ENCODE measurements around the gene HDDC2.
A peak's percentile ranks its signal among the peaks of the same experiment; 100 is the strongest.

The HDDC2 gene, protein sequence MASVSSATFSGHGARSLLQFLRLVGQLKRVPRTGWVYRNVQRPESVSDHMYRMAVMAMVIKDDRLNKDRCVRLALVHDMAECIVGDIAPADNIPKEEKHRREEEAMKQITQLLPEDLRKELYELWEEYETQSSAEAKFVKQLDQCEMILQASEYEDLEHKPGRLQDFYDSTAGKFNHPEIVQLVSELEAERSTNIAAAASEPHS

GRCh38 chr6:125301435-125302391 lies at the start of gene HDDC2:
TSS of gene HDDC2 (minus strand) at chr6:125301967. CDS start at chr6:125301932, 35 bp downstream.
- peak; percentile 27 for DNase-seq (ENCODE audit: low read depth)
- peak within 1 kb of the TSS; percentile 72 for H3K4me3 ChIP-seq (ENCODE audit: low read depth, low read length)

DNA sequence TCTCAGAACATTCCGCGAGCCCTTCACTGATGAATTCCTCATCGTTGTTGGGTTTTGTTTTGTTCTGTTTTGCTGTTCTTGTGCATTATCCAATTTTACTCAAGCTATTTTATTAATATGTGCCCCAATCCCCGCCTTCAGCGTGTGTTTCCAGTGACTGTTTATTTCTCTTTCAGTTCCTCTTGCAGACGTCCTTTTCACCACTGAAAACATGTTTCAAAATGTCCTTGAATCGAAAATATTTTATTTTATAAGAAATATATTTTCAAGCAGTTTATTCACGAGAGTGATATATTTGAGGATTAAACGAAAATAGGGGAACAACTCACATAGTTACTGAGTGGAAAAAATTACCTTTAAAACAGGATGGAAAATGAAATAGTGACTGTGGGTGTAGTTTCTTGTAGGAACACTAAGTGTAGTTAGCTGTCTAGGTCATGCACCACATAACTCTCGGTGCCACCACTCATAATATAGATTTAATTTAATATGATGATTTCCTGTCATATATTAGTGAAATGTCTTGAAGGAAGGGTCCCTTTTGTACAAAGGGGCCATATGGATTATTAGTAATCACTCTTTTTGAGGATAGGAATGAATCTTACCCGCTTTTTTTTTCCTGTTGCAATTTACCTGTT lies 45.3 kb upstream of the HDDC2 start:
- no peak overlapping the region for H3K4me3 ChIP-seq (ENCODE audit: low read depth, low read length)
- DNase-seq (ENCODE audit: low read depth), result no peak

DNA sequence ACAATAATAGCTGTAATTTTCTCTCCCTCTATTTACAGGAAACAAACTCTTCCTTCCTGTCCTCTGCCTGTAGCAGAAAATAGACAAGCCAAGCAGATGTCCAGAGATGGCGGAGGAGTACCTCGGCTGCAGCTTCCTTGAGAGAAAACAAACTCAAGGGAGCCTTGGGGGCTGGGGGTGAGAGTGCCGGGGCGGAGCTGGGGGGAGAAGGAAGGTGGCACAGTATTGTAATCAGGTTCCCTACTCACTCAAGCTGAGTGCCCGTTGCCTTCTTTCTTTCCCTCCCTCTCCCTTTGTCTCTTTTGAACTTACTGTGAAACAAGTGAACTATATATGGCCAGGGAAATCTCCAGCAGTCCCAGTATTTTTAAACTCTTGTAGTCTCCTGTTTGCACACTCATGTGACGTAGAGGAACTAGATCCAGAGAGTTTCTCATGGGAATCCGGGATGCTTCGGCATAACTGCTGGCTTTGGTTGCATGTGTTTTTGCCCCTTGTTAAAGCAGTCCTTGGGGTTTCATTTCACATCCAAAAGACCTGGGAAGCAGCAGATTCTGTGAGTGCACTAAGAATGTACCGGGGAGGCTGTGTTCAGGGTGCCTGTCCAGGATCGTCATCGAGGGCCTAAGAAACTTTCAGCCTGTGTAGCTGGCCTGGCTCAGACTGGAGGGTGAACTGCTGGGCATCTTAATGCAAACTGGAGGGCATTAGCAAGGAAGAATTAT lies 44.6 kb upstream of the HDDC2 start:
- no peak overlapping the region for H3K4me3 ChIP-seq (ENCODE audit: low read depth, low read length)

DNA sequence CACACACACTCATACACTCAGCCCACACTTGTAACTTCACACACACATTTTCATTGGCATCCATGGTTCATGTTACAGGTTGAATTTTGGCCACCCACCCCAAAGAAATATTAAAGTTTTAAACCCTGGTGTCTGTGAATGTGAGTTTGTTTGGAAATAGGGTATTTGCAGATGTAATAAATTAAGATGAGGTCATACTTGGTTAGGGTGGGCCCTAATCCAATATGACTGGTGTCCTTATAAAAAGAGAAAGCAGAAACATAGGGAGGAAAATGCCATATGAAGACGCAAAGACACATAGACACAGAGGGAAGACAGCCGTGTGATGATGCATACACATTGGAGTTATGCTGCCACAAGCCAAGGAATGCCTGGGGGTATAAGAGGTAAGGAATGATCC lies 39.7 kb upstream of the HDDC2 start:
- no peak overlapping the region for H3K4me3 ChIP-seq (ENCODE audit: low read depth, low read length)
- DNase-seq (ENCODE audit: low read depth), result no peak

More for the DNA sequence above, 44.6 kb upstream of the HDDC2 start:
- DNase-seq (ENCODE audit: low read depth), result no peak

DNA sequence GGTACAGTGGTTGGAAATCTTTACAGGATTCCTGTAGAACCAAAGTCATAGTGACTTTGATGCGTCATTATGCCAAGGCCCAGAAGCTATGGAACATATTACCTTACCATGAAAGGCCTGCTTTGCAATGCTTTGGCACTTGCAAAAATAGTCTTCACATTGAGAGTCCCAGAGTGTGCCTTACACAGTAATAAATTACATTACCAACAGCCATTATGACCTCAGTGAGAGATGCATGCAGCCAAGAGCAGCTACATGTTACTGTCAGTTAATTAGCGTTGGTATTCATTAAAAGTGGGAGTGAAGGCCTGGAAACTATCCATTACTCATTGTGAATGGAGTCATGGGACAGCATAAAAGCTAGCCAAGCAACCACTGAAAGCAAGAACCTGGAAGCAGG lies 39.2 kb upstream of the HDDC2 start:
- H3K4me3 ChIP-seq (ENCODE audit: low read depth, low read length), result no peak overlapping the region
- DNase-seq (ENCODE audit: low read depth), result no peak

- H3K4me3 ChIP-seq (ENCODE audit: low read depth, low read length), result no peak overlapping the region
- DNase-seq (ENCODE audit: low read depth), result no peak
Measured at GRCh38 chr6:125340175-125340835, 38.5 kb upstream of the HDDC2 start.

GRCh38 chr6:125339653-125340052 lies 37.9 kb upstream of the HDDC2 start:
- H3K4me3 ChIP-seq (ENCODE audit: low read depth, low read length), result no peak overlapping the region
- no peak for DNase-seq (ENCODE audit: low read depth)

GRCh38 chr6:125338381-125338780 lies 36.6 kb upstream of the HDDC2 start:
- no peak for DNase-seq (ENCODE audit: low read depth)
- H3K4me3 ChIP-seq (ENCODE audit: low read depth, low read length), result no peak overlapping the region

- H3K4me3 ChIP-seq (ENCODE audit: low read depth, low read length), result no peak overlapping the region
- DNase-seq (ENCODE audit: low read depth), result no peak
Measured at GRCh38 chr6:125337706-125338105, 35.9 kb upstream of the HDDC2 start.

DNA sequence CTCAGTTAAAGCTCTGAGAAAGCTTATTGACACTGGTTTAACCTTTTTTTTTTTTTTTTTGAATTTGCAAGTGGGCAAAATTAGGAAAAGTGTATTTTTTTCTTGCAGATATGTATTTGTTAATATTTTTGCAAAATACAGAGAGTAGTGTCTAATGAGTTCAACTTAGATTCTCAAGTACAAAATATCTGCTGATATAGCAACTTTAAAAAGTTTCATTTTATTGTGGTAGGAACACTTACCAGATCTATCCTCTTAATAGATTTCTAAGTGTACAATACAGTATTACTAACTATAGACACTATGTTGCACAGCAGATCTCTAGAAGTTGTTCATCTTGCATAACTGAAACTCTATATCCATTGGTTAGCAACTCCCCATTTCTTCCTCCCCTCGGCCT lies 30.9 kb upstream of the HDDC2 start:
- no peak overlapping the region for H3K4me3 ChIP-seq (ENCODE audit: low read depth, low read length)
- no peak for DNase-seq (ENCODE audit: low read depth)

GRCh38 chr6:125325586-125325985 lies 23.8 kb upstream of the HDDC2 start:
- no peak for DNase-seq (ENCODE audit: low read depth)
- no peak overlapping the region for H3K4me3 ChIP-seq (ENCODE audit: low read depth, low read length)

DNA sequence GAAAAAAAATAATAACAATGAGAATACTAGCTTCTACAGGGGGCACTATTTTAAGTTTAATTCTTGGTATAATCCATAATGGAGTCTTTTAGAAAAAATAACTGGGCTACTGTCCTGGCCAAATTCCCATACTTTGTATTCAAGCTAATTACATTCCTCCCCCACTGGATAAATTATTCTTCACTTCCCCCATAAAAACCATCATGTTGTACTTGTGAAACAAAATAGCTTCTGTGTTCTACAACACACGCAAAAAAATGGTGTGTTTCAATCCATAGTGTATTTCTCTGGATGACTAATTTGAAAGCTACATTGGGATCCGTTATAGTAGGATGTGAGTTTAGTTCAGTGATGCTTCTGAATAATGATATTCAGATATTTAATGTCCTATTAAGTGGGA lies 21.6 kb upstream of the HDDC2 start:
- H3K4me3 ChIP-seq (ENCODE audit: low read depth, low read length), result no peak overlapping the region
- no peak for DNase-seq (ENCODE audit: low read depth)

- no peak overlapping the region for H3K4me3 ChIP-seq (ENCODE audit: low read depth, low read length)
- no peak for DNase-seq (ENCODE audit: low read depth)
Measured at GRCh38 chr6:125316621-125317020, 14.9 kb upstream of the HDDC2 start.

- H3K4me3 ChIP-seq (ENCODE audit: low read depth, low read length), result no peak overlapping the region
- DNase-seq (ENCODE audit: low read depth), result no peak
Measured at GRCh38 chr6:125315548-125315947, 13.8 kb upstream of the HDDC2 start.

GRCh38 chr6:125314009-125314581 lies 12.3 kb upstream of the HDDC2 start:
- no peak overlapping the region for H3K4me3 ChIP-seq (ENCODE audit: low read depth, low read length)
- DNase-seq (ENCODE audit: low read depth), result peak; percentile 27

DNA sequence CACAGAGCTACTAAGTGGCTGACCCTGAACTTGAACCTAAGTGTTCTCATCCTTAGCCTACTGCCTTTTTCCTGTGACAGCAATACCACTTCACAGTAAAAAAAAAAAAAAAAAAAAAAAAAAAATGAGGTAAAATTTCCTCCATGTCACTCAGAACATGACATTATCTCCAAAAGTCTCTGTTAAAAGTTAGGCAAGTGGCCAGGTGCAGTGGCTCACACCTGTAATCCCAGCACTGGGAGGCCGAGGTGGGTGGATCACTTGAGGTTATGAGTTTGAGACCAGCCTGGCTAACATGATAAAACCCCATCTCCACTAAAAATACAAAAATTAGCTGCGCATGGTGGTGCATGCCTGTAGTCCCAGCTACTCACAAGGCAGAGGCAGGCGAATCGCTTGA lies 11.2 kb upstream of the HDDC2 start:
- DNase-seq (ENCODE audit: low read depth), result no peak
- H3K4me3 ChIP-seq (ENCODE audit: low read depth, low read length), result no peak overlapping the region

DNA sequence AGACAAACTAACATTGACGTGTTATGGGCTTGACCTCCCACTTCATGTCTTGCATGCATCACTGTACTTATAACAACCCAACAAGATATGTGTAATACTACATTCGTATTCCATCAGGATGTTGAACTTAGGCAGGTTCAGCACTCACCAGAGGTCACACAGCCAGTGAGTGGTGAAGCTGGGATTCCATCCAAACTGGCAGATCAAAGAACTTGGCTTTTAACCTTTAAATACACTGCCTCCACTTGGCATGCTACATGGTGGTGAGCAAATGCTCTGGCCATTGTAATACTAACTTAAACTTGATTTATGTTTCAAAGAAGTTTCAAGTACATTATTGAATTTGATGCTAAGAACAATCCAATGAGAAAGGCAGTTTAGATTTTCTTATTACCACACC lies 10.7 kb upstream of the HDDC2 start:
- H3K4me3 ChIP-seq (ENCODE audit: low read depth, low read length), result no peak overlapping the region
- no peak for DNase-seq (ENCODE audit: low read depth)

DNA sequence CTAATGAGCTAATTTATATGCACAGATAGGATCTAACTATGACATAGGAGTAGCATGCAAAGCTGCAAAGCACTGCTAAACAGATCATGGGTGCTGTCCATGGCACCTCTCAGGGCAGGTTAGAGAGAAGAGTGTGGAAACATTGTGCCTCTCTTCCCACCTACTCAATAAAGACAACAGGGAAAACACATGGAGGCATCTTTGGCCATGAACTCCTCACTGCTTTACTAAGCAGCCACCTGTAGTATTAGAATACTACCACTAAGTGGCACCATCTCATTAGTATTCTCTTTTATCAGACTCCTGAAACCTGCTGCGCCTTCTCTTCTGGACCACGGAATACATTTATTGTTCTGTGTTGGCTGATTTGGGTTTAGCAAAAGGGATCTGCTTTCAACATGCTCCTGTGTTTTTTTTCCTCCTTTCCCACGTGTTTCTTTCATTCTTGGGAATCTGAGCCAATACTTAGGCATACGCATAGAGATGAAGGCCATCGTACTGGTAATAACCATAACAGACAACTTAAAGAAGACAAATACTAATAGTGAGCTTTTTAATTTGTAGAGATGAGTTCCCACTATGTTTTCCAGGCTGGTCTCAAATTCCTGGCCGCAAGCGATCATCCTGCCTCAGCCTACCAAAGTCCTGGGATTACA lies 9.4 kb upstream of the HDDC2 start:
- no peak for DNase-seq (ENCODE audit: low read depth)
- H3K4me3 ChIP-seq (ENCODE audit: low read depth, low read length), result no peak overlapping the region
